Liver (tissue), 3 donors: ENCODE measurements around the gene RASA3.

Experiments used
- ATF3 ChIP-seq: IDR thresholded peaks from 2 replicates; pipeline ENCODE4 v1.6.1; 2016; ENCODE audit warnings: antibody characterized with exemption
- EGR1 ChIP-seq, 2 donors: IDR thresholded peaks; 2 replicates each; pipeline ENCODE4 v1.6.1; 2016 to 2018; ENCODE audit warnings: antibody characterized with exemption in 2 of 2, low read depth in 2 of 2
- FOXA1 ChIP-seq: IDR thresholded peaks from 2 replicates; pipeline ENCODE4 v1.6.1; 2016; ENCODE audit warnings: antibody characterized with exemption
- GABPA ChIP-seq, 2 donors: IDR thresholded peaks in 1 of 2; conservative IDR thresholded peaks in 1 of 2; 2 replicates each; pipeline ENCODE4 v1.6.1; 2016; ENCODE audit warnings: antibody characterized with exemption in 2 of 2, mild to moderate bottlenecking in 1 of 2, moderate library complexity in 1 of 2
- JUND ChIP-seq, 2 donors: IDR thresholded peaks; 2 replicates each; pipeline ENCODE4 v1.6.1; 2016; ENCODE audit warnings: antibody characterized with exemption in 2 of 2
- MAX ChIP-seq: IDR thresholded peaks from 2 replicates; pipeline ENCODE4 v1.6.1; 2016; ENCODE audit warnings: antibody characterized with exemption
- RAD21 ChIP-seq, 2 donors: IDR thresholded peaks; 2 replicates each; pipeline ENCODE4 v1.6.1; 2016; ENCODE audit warnings: antibody characterized with exemption in 2 of 2, mild to moderate bottlenecking in 2 of 2
- RXRA ChIP-seq, 2 donors: IDR thresholded peaks; 2 replicates each; pipeline ENCODE4 v1.6.1; 2017 to 2018; ENCODE audit warnings: antibody characterized with exemption in 2 of 2, mild to moderate bottlenecking in 1 of 2
- SP1 ChIP-seq: IDR thresholded peaks from 2 replicates; pipeline ENCODE4 v1.6.1; 2018; ENCODE audit warnings: antibody characterized with exemption, mild to moderate bottlenecking
- TAF1 ChIP-seq: conservative IDR thresholded peaks from 2 replicates; pipeline ENCODE4 v1.6.1; 2016; ENCODE audit warnings: antibody characterized with exemption, mild to moderate bottlenecking
- YY1 ChIP-seq: IDR thresholded peaks from 2 replicates; pipeline ENCODE4 v1.6.1; 2016; ENCODE audit warnings: antibody characterized with exemption, mild to moderate bottlenecking
- ZBTB33 ChIP-seq: IDR thresholded peaks from 2 replicates; pipeline ENCODE4 v1.6.1; 2016; ENCODE audit warnings: antibody characterized with exemption
- TF ChIP-seq, protein P1 (sequence below): fragments of 150-350 bp; IDR thresholded peaks from 2 replicates; pipeline ENCODE4 v1.5.1; 2017; ENCODE audit warnings: improper control_type of control experiment, low read depth, low read length; ENCODE audit not compliant: missing input control
- TF ChIP-seq, protein P2 (sequence below): IDR thresholded peaks from 2 replicates; pipeline ENCODE4 v1.6.1; 2016; ENCODE audit warnings: antibody characterized with exemption, mild to moderate bottlenecking
- donor health status: healthy.
- donor health status: healthy.

GRCh38 chr13:114140131-114140905, 7.9 kb upstream of the RASA3 start:
- no peak for TF ChIP-seq JUND (IDR thresholded peaks at IDR 0.05)
- TF ChIP-seq, protein P1, sequence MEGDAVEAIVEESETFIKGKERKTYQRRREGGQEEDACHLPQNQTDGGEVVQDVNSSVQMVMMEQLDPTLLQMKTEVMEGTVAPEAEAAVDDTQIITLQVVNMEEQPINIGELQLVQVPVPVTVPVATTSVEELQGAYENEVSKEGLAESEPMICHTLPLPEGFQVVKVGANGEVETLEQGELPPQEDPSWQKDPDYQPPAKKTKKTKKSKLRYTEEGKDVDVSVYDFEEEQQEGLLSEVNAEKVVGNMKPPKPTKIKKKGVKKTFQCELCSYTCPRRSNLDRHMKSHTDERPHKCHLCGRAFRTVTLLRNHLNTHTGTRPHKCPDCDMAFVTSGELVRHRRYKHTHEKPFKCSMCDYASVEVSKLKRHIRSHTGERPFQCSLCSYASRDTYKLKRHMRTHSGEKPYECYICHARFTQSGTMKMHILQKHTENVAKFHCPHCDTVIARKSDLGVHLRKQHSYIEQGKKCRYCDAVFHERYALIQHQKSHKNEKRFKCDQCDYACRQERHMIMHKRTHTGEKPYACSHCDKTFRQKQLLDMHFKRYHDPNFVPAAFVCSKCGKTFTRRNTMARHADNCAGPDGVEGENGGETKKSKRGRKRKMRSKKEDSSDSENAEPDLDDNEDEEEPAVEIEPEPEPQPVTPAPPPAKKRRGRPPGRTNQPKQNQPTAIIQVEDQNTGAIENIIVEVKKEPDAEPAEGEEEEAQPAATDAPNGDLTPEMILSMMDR: no peak
- no peak for TF ChIP-seq RAD21 (IDR thresholded peaks at IDR 0.05)
- TF ChIP-seq YY1: no peak
- TF ChIP-seq, protein P2, sequence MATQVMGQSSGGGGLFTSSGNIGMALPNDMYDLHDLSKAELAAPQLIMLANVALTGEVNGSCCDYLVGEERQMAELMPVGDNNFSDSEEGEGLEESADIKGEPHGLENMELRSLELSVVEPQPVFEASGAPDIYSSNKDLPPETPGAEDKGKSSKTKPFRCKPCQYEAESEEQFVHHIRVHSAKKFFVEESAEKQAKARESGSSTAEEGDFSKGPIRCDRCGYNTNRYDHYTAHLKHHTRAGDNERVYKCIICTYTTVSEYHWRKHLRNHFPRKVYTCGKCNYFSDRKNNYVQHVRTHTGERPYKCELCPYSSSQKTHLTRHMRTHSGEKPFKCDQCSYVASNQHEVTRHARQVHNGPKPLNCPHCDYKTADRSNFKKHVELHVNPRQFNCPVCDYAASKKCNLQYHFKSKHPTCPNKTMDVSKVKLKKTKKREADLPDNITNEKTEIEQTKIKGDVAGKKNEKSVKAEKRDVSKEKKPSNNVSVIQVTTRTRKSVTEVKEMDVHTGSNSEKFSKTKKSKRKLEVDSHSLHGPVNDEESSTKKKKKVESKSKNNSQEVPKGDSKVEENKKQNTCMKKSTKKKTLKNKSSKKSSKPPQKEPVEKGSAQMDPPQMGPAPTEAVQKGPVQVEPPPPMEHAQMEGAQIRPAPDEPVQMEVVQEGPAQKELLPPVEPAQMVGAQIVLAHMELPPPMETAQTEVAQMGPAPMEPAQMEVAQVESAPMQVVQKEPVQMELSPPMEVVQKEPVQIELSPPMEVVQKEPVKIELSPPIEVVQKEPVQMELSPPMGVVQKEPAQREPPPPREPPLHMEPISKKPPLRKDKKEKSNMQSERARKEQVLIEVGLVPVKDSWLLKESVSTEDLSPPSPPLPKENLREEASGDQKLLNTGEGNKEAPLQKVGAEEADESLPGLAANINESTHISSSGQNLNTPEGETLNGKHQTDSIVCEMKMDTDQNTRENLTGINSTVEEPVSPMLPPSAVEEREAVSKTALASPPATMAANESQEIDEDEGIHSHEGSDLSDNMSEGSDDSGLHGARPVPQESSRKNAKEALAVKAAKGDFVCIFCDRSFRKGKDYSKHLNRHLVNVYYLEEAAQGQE: no peak
- no peak for TF ChIP-seq MAX
- TF ChIP-seq TAF1: no peak
- no peak for TF ChIP-seq FOXA1
- no peak for TF ChIP-seq SP1
- no peak for TF ChIP-seq ATF3
- no peak for TF ChIP-seq GABPA (IDR thresholded peaks at IDR 0.05 in 1 of 2, conservative IDR thresholded peaks at IDR 0.05 in 1 of 2)
- no peak for TF ChIP-seq ZBTB33
- TF ChIP-seq RXRA (IDR thresholded peaks at IDR 0.05): no peak
- no peak for TF ChIP-seq EGR1 (IDR thresholded peaks at IDR 0.05; ENCODE audit: low read depth in 2 of 2)
